Ovary (tissue), 9 donors: ENCODE data around the gene SLC38A10. TPM values are rescaled to one million over a fixed set of nuclear protein-coding genes. Genes with fewer than 3 reads are reported as not detected.

Experiments used
- DNase-seq, 5 donors: peaks; one replicate each; pipeline ENCODE4 v3.0.0-alpha.2; 2019 to 2020
- H3K27ac ChIP-seq, 2 donors: fragments of 200-600 bp; one replicate each; pipeline versions ENCODE4 v1.5.1 to v1.8.0; 2019 to 2022
- H3K27me3 ChIP-seq: fragments of 200-600 bp; one replicate; pipeline ENCODE4 v1.8.0; 2022
- H3K36me3 ChIP-seq: fragments of 200-600 bp; sonication (generic); one replicate; pipeline ENCODE4 v1.5.1; 2019
- H3K4me1 ChIP-seq: one replicate; pipeline ENCODE4 v1.8.1; 2013; ENCODE audit warnings: mild to moderate bottlenecking, moderate library complexity; ENCODE audit not compliant: insufficient read depth
- H3K4me3 ChIP-seq: fragments of 200-600 bp; sonication (generic); one replicate; pipeline ENCODE4 v1.5.1; 2017
- H3K9me3 ChIP-seq, 2 donors: fragments of 200-600 bp in 1 of 2; sonication (generic) in 1 of 2; one replicate each; pipeline versions ENCODE4 v1.5.1 to v1.8.1; 2013 to 2019; ENCODE audit warnings: mild to moderate bottlenecking in 1 of 2, moderate library complexity in 1 of 2
- CTCF ChIP-seq, 3 donors: fragments of 450-650 bp in 2 of 3; fragments of 200-600 bp in 1 of 3; IDR thresholded peaks; one replicate each; pipeline versions ENCODE4 v1.5.1 to v1.8.0; 2016 to 2022; ENCODE audit warnings: antibody characterized with exemption in 3 of 3, mild to moderate bottlenecking in 1 of 3
- EP300 ChIP-seq: sonication (generic); formaldehyde crosslinking; IDR thresholded peaks from one replicate; pipeline ENCODE4 v1.6.1; 2017; ENCODE audit warnings: antibody characterized with exemption
- POLR2A ChIP-seq: fragments of 450-650 bp; IDR thresholded peaks from one replicate; pipeline ENCODE4 v1.6.1; 2017; ENCODE audit warnings: antibody characterized with exemption, mild to moderate bottlenecking, moderate library complexity
- WGBS, 3 donors: extraction: QIAGEN DNeasy Blood & Tissue Kit in 1 of 3; methylation state at CpG; one replicate each; pipeline versions ENCODE4 v1.1.5 to v1.1.7; 2013 to 2017; 5-methylcytosine and 5-hydroxymethylcytosine counted together
- intact Hi-C, 4 donors: fragments of 100-400 bp; cut with DNase I; formaldehyde crosslinking; loops; one replicate each; pipeline versions ENCODE4 v1.11.0 to v1.15.1; 2022 to 2023
- polyA plus RNA-seq, 2 donors: library from polyadenylated mRNA; stranded (reverse); fragments of 200-250 nt in 1 of 2; fragments of 350-450 nt in 1 of 2; fragmentation: Illumina TruSeq in 1 of 2; extraction: RNeasy Lipid Tissue Mini Kit (QIAGEN cat#74804) in 1 of 2; gene quantifications; one replicate each; pipeline ENCODE4 v1.2.3, GENCODE V29; 2013 to 2014
- total RNA-seq, 7 donors: library from RNA; depleted of rRNA in 2 of 7; stranded (reverse); fragments of >200 nt in 2 of 7; fragmentation: NEBNext Ultra II Directional in 3 of 7; extraction: Animal tissue kit (Norgen Biotek cat#: 25700) in 3 of 7; gene quantifications; one replicate each; pipeline versions ENCODE4 v1.1.0 to v1.2.4, GENCODE V29; 2016 to 2023
- donor health status: DM: no; HTN: no; CAD: no; lungs with moderate emphysema.
- donor health status: DM: no; HTN: no; CAD: no.
- donor health status: Bipolar disorder and iron deficiency.
- donor health status: DM: yes; HTN: yes; CAD: no.
- donor health status: DM: no; HTN: no; CAD: no.
- donor health status: DM: yes; HTN: yes; CAD: no.

The SLC38A10 gene
- total and polyA plus RNA-seq, 9 donors: 11.5 to 75.7 (median 64.3) TPM

GRCh38 chr17:81274471-81274855 is 20.6 kb downstream of the SLC38A10 start:
- H3K27ac ChIP-seq: no peak overlapping the region
- DNase-seq: no peak
- no peak for TF ChIP-seq CTCF (IDR thresholded peaks at IDR 0.05)
- no peak for TF ChIP-seq EP300
- no peak for TF ChIP-seq POLR2A
- H3K4me3 ChIP-seq: no peak overlapping the region
- H3K27me3 ChIP-seq: no peaks in the 10 kb centered on the region
- peaks cover 9% of the 10 kb centered on the region for H3K4me1 ChIP-seq
- 95 to 98% (median 97%) methylated on average over 14 of the region's 14 CpGs for WGBS, 3 donors
- intact Hi-C loops: no loop called here
- no peaks in the 10 kb centered on the region for H3K9me3 ChIP-seq
- no peaks in the 10 kb centered on the region for H3K36me3 ChIP-seq

GRCh38 chr17:81273698-81274470 is 21.2 kb downstream of the SLC38A10 start:
- H3K27ac ChIP-seq: no peak overlapping the region
- peaks cover 9% of the 10 kb centered on the region for H3K4me1 ChIP-seq
- no peaks in the 10 kb centered on the region for H3K36me3 ChIP-seq
- WGBS, 3 donors: 93 to 94% (median 93%) methylated on average over 31 of the region's 31 CpGs
- no peak overlapping the region for H3K4me3 ChIP-seq
- DNase-seq: no peak
- H3K27me3 ChIP-seq: no peaks in the 10 kb centered on the region
- TF ChIP-seq EP300: no peak
- no peak for TF ChIP-seq CTCF (IDR thresholded peaks at IDR 0.05)
- no peak for TF ChIP-seq POLR2A
- no peaks in the 10 kb centered on the region for H3K9me3 ChIP-seq
- intact Hi-C loops: no loop called here

GRCh38 chr17:81272616-81273015 is 22.5 kb downstream of the SLC38A10 start:
- Histone ChIP-seq H3K4me1 (peaks cover 4% of the 10 kb centered on the region), H3K36me3 (no peaks in the 10 kb centered on the region), H3K4me3 (no peak overlapping the region), H3K27ac (no peak overlapping the region), H3K9me3 (no peaks in the 10 kb centered on the region), H3K27me3 (no peaks in the 10 kb centered on the region)
- WGBS, 3 donors: 89 to 92% (median 91%) methylated on average over 12 of the region's 12 CpGs
- intact Hi-C loops: no loop called here
- no peak for TF ChIP-seq CTCF (IDR thresholded peaks at IDR 0.05)
- no peak for TF ChIP-seq POLR2A
- TF ChIP-seq EP300: no peak
- DNase-seq: no peak

- Histone ChIP-seq H3K27ac (no peak overlapping the region), H3K4me3 (no peak overlapping the region), H3K4me1 (no peaks in the 10 kb centered on the region), H3K36me3 (no peaks in the 10 kb centered on the region), H3K27me3 (no peaks in the 10 kb centered on the region), H3K9me3 (no peaks in the 10 kb centered on the region)
- 95 to 97% (median 96%) methylated on average over 12 of the region's 12 CpGs for WGBS, 3 donors
- no peak for DNase-seq
- intact Hi-C loops: no loop called here
- TF ChIP-seq CTCF (IDR thresholded peaks at IDR 0.05): no peak
- TF ChIP-seq POLR2A: no peak
- no peak for TF ChIP-seq EP300
Observed at GRCh38 chr17:81271226-81271625, 23.9 kb downstream of the SLC38A10 start.
